GM11168 (cell line): Measurements from ENCODE around the gene RNF214.

ENCODE experiments used
- in situ Hi-C: fragments of 300-500 bp; cut with MboI; formaldehyde crosslinking; loops from one replicate; pipeline ENCODE4 v1.12.0; 2022; ENCODE audit warnings: low sequenced_read_pairs; ENCODE audit not compliant: unreplicated experiment

RNF214 gene

DNA sequence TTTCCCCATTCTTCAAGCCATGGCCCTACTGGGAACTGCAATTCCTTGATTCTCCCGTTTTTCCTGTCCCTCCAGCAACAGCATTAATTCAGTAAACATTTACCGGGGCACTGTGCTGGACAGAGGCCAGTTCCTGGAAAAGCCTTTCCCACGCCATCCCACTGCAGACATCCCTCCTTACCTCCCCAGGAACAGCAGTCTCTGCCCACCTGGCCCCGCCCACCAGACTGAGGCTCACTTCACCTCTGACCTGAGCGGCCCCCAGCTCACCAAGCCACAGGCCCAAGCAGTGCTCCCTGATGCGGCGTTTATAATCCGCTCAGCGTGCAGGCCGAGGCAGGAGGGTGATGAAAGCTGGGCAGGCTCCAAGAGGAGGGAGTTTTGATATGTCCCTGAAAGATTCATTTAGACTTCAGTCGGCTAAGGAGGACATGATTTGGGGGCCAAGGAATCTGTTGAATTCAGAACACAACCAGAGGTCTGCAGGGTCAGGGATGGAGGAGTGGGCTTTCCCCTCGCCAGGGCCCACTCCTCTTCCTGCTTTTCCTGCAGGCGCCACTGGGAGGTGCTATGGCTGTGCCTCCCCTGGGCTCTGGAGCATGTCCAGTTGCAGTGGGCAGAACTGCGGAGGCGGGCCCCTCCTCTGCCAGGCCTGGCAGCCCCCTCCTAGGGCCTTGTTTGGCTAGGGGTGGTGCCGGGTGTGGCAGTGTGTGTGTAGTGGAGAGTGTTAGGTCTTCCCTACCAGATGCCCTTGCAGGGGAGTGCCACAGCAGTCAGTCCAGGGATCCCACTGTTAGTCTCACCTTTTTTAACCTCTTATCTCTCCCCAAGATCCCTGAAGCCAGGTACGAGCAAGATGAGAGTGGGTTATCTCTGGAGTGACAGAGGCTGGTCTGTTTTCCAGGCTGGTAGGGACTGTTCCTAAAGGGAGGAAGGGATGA lies 34.7 kb upstream of the RNF214 start:
- in situ Hi-C loops = no loop called here

GRCh38 chr11:117198613-117199012 lies 33.9 kb upstream of the RNF214 start:
- in situ Hi-C loops = no loop called here

DNA sequence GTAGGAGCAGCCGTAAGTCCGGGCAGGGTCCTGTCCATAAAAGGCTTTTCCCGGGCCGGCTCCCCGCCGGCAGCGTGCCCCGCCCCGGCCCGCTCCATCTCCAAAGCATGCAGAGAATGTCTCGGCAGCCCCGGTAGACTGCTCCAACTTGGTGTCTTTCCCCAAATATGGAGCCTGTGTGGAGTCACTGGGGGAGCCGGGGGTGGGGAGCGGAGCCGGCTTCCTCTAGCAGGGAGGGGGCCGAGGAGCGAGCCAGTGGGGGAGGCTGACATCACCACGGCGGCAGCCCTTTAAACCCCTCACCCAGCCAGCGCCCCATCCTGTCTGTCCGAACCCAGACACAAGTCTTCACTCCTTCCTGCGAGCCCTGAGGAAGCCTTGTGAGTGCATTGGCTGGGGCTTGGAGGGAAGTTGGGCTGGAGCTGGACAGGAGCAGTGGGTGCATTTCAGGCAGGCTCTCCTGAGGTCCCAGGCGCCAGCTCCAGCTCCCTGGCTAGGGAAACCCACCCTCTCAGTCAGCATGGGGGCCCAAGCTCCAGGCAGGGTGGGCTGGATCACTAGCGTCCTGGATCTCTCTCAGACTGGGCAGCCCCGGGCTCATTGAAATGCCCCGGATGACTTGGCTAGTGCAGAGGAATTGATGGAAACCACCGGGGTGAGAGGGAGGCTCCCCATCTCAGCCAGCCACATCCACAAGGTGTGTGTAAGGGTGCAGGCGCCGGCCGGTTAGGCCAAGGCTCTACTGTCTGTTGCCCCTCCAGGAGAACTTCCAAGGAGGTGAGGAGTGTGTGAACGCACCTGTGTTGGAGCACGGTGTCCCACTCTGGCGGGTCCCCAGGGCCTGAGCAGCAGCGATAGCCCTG lies 33.2 kb upstream of the RNF214 start, which contains the start of gene TAGLN:
TAGLN (plus strand) TSS at position 318 of the 863 bp plus-strand sequence. CDS start 3,644 bp downstream, outside the sequence.
- in situ Hi-C loops = no loop called here

- in situ Hi-C loops = no loop called here
These were observed 32.3 kb upstream of the RNF214 start for GRCh38 chr11:117199916-117200812.

DNA sequence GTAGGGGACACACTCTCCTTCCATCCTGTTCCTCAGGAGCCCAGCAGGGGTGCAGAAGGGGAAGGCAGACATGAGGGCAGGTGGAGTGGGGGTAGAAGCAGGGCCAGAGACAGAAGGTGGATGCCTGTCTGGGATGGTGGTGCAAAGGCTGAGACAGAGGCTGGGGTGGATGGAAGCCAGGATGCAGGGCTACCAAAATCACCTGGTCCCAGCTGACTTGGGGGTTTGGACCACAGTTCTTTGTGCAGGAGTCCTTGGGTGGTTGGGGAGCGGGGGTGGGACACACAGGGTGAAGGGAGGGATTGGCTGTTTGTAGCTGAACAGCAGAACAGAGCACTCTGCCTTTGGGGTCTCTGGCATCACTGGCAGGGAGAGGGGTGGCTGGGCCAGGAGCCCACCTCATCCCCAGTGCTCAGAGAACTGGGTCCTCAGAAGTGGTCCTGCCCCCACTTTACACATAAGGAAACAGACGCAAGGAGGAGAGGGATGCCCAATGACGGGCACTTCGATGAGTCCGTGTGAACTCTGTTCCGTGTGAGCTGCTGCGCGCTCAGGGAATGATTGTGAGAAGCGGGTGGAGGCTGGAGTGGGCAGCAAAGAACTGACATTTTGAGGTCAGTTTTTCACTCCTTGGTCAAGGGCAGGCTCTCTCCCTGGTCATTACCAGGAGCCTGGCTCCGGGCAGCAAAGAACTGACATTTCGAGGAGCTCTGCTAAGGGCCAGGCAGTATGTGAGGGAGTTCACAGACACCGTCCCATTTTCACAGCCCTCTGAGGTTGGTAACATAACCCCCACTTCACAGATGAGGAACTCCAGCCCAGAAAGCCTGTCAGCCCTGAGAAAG lies 31.4 kb upstream of the RNF214 start:
- in situ Hi-C loops = no loop called here

- in situ Hi-C loops = no loop called here
These were observed 30.7 kb upstream of the RNF214 start for GRCh38 chr11:117201658-117202305.

DNA sequence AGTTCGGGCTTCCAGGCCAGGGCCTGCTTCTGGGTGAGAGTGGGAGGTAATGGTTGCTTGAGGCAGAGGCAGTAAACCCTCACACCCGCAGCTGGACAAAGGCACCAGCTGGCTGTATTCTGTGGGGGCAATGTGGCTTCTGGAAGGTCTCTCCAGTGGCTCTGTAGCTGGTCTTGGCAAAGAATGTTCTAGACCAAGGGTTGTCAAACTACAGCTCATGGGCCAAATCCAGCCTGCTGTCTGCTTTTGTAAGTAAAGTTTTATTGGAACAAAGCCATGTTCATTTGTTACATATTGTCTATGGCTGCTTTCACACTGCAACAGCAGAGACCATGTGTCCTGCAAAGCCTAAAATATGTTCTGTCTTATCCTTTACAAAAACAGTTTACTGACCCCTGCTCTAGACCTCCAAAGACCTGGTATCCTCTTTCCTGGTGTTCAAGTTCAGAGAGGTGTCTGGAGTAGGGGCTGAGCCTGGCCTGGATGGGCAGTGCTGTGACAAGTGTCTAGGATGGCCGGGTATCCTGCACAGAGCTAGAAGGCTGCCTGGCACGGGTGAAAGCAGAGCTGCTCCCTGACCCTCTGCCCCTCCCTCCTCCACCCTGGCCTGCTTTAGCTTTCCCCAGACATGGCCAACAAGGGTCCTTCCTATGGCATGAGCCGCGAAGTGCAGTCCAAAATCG lies 29.9 kb upstream of the RNF214 start:
- in situ Hi-C loops = no loop called here

GRCh38 chr11:117203069-117203407 lies 29.4 kb upstream of the RNF214 start:
- in situ Hi-C loops = no loop called here

- in situ Hi-C loops = loop anchor here (5.0 kb wide), 1 partner anchor 67 kb away; no protein-coding TSS in a partner anchor
These were observed 28.0 kb upstream of the RNF214 start for GRCh38 chr11:117204283-117205080.

- in situ Hi-C loops = loop anchor here (5.0 kb wide), 1 partner anchor 68 kb away; no protein-coding TSS in a partner anchor
These were observed 27.2 kb upstream of the RNF214 start for GRCh38 chr11:117205211-117205818.

- in situ Hi-C loops = loop anchor here (5.0 kb wide), 1 partner anchor 69 kb away; no protein-coding TSS in a partner anchor
These were observed 26.4 kb upstream of the RNF214 start for GRCh38 chr11:117206111-117206510.

DNA sequence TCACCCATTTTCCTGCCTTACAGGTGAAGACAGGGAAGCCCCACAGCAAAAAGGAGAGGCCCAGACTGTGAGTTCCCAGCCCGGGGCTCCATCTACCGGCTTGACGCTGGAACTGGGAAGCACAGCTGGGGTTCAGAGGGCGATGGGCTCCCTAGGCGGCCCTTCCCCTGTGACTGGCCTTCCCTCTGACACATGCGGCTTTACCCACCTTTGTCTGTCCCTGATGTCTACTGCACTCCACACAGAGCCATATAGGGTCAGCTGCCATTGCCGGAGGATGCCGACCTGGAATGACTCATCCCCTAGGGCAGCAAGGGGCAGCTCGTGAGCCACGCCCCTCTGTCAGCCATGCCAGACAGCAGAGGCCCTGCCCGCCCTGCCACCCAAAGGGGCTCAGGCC lies 25.6 kb upstream of the RNF214 start:
- in situ Hi-C loops = loop anchor here (5.0 kb wide), 1 partner anchor 70 kb away; no protein-coding TSS in a partner anchor

GRCh38 chr11:117207481-117207880 lies 25.0 kb upstream of the RNF214 start:
- in situ Hi-C loops = loop anchor here (5.0 kb wide), 1 partner anchor 70 kb away; no protein-coding TSS in a partner anchor

- in situ Hi-C loops = loop anchor here (5.0 kb wide), 1 partner anchor 71 kb away; no protein-coding TSS in a partner anchor
These were observed 23.8 kb upstream of the RNF214 start for GRCh38 chr11:117208710-117209109.

GRCh38 chr11:117209351-117210125 lies 22.9 kb upstream of the RNF214 start:
- in situ Hi-C loops = loop anchor here (5.0 kb wide), 1 partner anchor 72 kb away; no protein-coding TSS in a partner anchor

DNA sequence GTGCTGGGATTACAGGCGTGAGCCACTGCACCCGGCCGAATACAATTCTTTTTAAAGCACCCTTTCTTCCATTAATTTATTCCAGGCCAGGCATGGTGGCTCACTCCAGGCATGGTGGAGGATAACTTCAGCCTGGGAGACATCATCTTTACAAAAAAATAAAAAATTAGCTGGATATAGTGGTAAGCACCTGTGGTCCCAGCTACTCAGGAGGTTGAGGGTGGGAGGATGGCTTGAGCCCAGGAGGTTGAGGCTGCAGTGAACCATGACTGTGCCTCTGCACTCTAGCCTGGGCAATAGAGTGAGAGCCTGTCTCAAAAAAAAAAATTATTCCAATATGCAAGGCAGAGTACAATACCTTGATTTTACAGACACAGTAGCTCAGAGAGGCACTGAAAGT lies 21.9 kb upstream of the RNF214 start:
- in situ Hi-C loops = no loop called here
